Keratinocyte (primary cell): Measurements from ENCODE around the gene MYL12B. TPM values are rescaled to one million over a fixed set of nuclear protein-coding genes. Genes with fewer than 3 reads are reported as not detected.

Experiments
- DNase-seq: peaks from one replicate; pipeline ENCODE4 v3.0.0-alpha.2; 2011; ENCODE audit warnings: low read depth, missing footprints, low spot score
- FAIRE-seq: peaks from 2 replicates; lab custom pipeline; 2011; peaks lifted over from hg19 to GRCh38; lab: Jason Lieb, UNC
- H2AFZ ChIP-seq: 2 replicates; pipeline ENCODE4 v1.6.0; 2012; ENCODE audit warnings: low read length, control low read depth, inconsistent platforms; ENCODE audit not compliant: control insufficient read depth
- H3K27ac ChIP-seq: 2 replicates; pipeline ENCODE4 v1.5.1; 2011; ENCODE audit warnings: low read length; ENCODE audit not compliant: control insufficient read depth, insufficient read depth
- H3K27me3 ChIP-seq: 3 replicates; pipeline ENCODE4 v1.6.0; 2011; ENCODE audit warnings: low read length; ENCODE audit not compliant: control insufficient read depth, insufficient read depth; ENCODE audit errors: extremely low read depth
- H3K36me3 ChIP-seq, 2 experiments: 2 replicates in 1 of 2; 3 replicates in 1 of 2; pipeline ENCODE4 v1.5.1; 2011; ENCODE audit warnings: low read length in 2 of 2, mild to moderate bottlenecking in 1 of 2; ENCODE audit not compliant: control insufficient read depth in 2 of 2, insufficient read depth in 2 of 2; ENCODE audit errors: extremely low read depth in 1 of 2
- H3K4me1 ChIP-seq: 3 replicates; pipeline ENCODE4 v1.5.1; 2011; ENCODE audit warnings: low read length; ENCODE audit not compliant: control insufficient read depth, insufficient read depth; ENCODE audit errors: extremely low read depth
- H3K4me2 ChIP-seq: 3 replicates; pipeline ENCODE4 v1.6.0; 2011; ENCODE audit warnings: low read depth, low read length; ENCODE audit not compliant: control insufficient read depth, insufficient read depth; ENCODE audit errors: extremely low read depth
- H3K4me3 ChIP-seq, 3 experiments: fragments of 200-600 bp in 1 of 3; sonication (generic) in 1 of 3; 2 replicates in 2 of 3; 3 replicates in 1 of 3; pipeline ENCODE4 v1.5.1; 2011 to 2016; ENCODE audit warnings: low read length in 3 of 3, mild to moderate bottlenecking in 3 of 3, control low read depth in 2 of 3, inconsistent platforms in 1 of 3, low read depth in 1 of 3, mixed read lengths in 1 of 3, mixed run types in 1 of 3, moderate library complexity in 1 of 3; ENCODE audit not compliant: control insufficient read depth in 2 of 3, insufficient read depth in 2 of 3; ENCODE audit errors: extremely low read depth in 1 of 3
- H3K79me2 ChIP-seq: 2 replicates; pipeline ENCODE4 v1.6.0; 2012; ENCODE audit warnings: low read length; ENCODE audit not compliant: control insufficient read depth, insufficient read depth
- H3K9ac ChIP-seq: 3 replicates; pipeline ENCODE4 v1.6.0; 2011; ENCODE audit warnings: low read length; ENCODE audit not compliant: control insufficient read depth, insufficient read depth; ENCODE audit errors: extremely low read depth
- H3K9me1 ChIP-seq: 3 replicates; pipeline ENCODE4 v1.6.0; 2011; ENCODE audit warnings: low read length; ENCODE audit not compliant: control insufficient read depth, insufficient read depth; ENCODE audit errors: extremely low read depth
- H3K9me3 ChIP-seq: 2 replicates; pipeline ENCODE4 v1.5.1; 2012; ENCODE audit warnings: low read depth, low read length; ENCODE audit not compliant: control insufficient read depth
- H4K20me1 ChIP-seq: 3 replicates; pipeline ENCODE4 v1.6.0; 2011; ENCODE audit warnings: low read length; ENCODE audit not compliant: control insufficient read depth, insufficient read depth; ENCODE audit errors: extremely low read depth
- EZH2 ChIP-seq: IDR thresholded peaks from one replicate; pipeline ENCODE4 v1.6.1; 2012; ENCODE audit warnings: inconsistent platforms, mild to moderate bottlenecking, low read length, moderate library complexity
- dilution Hi-C: fragments of 300-500 bp; cut with MboI; formaldehyde crosslinking; loops from one replicate; pipeline ENCODE4 v1.7.0; 2020; ENCODE audit warnings: low sequenced_read_pairs; ENCODE audit not compliant: extremely low pct_ligation_motif_present
- polyA plus RNA-seq, 5 experiments: library from polyadenylated mRNA; depleted of rRNA in 3 of 5; stranded (reverse) in 3 of 5; stranded (forward) in 1 of 5; unstranded in 1 of 5; fragments of >200 nt; gene quantifications; 1 replicate in 1 of 5; 2 replicates in 3 of 5; 3 replicates in 1 of 5; pipeline versions ENCODE4 v1.2.1 to v1.2.3, GENCODE V29; 2011 to 2012; ENCODE audit warnings: missing spikeins in 2 of 5, low read depth in 1 of 5, low replicate concordance in 1 of 5
- TF ChIP-seq, protein P1 (sequence below), 3 experiments: IDR thresholded peaks in 1 of 3; conservative IDR thresholded peaks in 1 of 3; optimal IDR thresholded peaks in 1 of 3; 2 replicates in 2 of 3; 3 replicates in 1 of 3; pipeline versions ENCODE3 to v1.5.1; 2011; ENCODE audit warnings: low read length in 3 of 3, mild to moderate bottlenecking in 3 of 3, moderate library complexity in 2 of 3, control low read depth in 1 of 3, inconsistent platforms in 1 of 3; ENCODE audit not compliant: insufficient read depth in 2 of 3; ENCODE audit errors: extremely low read depth in 1 of 3

The MYL12B gene
- polyA plus RNA-seq, 1 donor (not counting 4 experiments of a cell fraction or from before 2014, with no cell fraction given) = 1,224 TPM

GRCh38 chr18:3246635-3247239 is 15.2 kb upstream of the MYL12B start:
- TF ChIP-seq EZH2 = no peak
- TF ChIP-seq, protein P1, sequence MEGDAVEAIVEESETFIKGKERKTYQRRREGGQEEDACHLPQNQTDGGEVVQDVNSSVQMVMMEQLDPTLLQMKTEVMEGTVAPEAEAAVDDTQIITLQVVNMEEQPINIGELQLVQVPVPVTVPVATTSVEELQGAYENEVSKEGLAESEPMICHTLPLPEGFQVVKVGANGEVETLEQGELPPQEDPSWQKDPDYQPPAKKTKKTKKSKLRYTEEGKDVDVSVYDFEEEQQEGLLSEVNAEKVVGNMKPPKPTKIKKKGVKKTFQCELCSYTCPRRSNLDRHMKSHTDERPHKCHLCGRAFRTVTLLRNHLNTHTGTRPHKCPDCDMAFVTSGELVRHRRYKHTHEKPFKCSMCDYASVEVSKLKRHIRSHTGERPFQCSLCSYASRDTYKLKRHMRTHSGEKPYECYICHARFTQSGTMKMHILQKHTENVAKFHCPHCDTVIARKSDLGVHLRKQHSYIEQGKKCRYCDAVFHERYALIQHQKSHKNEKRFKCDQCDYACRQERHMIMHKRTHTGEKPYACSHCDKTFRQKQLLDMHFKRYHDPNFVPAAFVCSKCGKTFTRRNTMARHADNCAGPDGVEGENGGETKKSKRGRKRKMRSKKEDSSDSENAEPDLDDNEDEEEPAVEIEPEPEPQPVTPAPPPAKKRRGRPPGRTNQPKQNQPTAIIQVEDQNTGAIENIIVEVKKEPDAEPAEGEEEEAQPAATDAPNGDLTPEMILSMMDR (optimal IDR thresholded peaks at IDR 0.05 in 1 of 3, IDR thresholded peaks at IDR 0.05 in 1 of 3, conservative IDR thresholded peaks at IDR 0.05 in 1 of 3; ENCODE audit: extremely low read depth in 1 of 3, insufficient read depth in 2 of 3, low read length in 3 of 3) = no peak
- Histone ChIP-seq H3K9ac (peak overlapping the region; percentile 98), H3K27me3 (no peaks in the 10 kb centered on the region), H3K4me1 (peaks cover 36% of the 10 kb centered on the region), H3K9me3 (no peaks in the 10 kb centered on the region), H2AFZ (peak overlapping the region; percentile 78), H3K4me3 (peak overlapping the region; percentile 94 to 97 (median 96)), H3K79me2 (peaks cover 42% of the 10 kb centered on the region), H3K4me2 (peak overlapping the region; percentile 91), H3K9me1 (peaks cover 3% of the 10 kb centered on the region), H4K20me1 (peaks cover 8% of the 10 kb centered on the region), H3K36me3 (peaks cover 1 to 12% of the 10 kb centered on the region in 2 experiments), H3K27ac (peak overlapping the region; percentile 99)
- dilution Hi-C loops = no loop called here
- FAIRE-seq (no peak), DNase-seq (no peak)

GRCh38 chr18:3247240-3248061 is 14.5 kb upstream of the MYL12B start, which contains the start of gene MYL12A:
MYL12A (plus strand) TSS chr18:3247801; CDS start chr18:3253248, 5,447 bp downstream.
- Histone ChIP-seq H3K79me2 (peaks cover 47% of the 10 kb centered on the region), H3K36me3 (peaks cover 3 to 12% of the 10 kb centered on the region in 2 experiments), H3K4me1 (peaks cover 36% of the 10 kb centered on the region), H3K27me3 (no peaks in the 10 kb centered on the region), H3K9me3 (no peaks in the 10 kb centered on the region), H3K4me3 (peak within 1 kb of the TSS; percentile 94 to 97 (median 96)), H4K20me1 (peaks cover 8% of the 10 kb centered on the region), H3K4me2 (peak within 1 kb of the TSS; percentile 97), H2AFZ (peak within 1 kb of the TSS; percentile 100), H3K9me1 (peaks cover 3% of the 10 kb centered on the region), H3K27ac (peak within 1 kb of the TSS; percentile 99), H3K9ac (peak within 1 kb of the TSS; percentile 98)
- no peak for TF ChIP-seq EZH2
- TF ChIP-seq, protein P1 (optimal IDR thresholded peaks at IDR 0.05 in 1 of 3, IDR thresholded peaks at IDR 0.05 in 1 of 3, conservative IDR thresholded peaks at IDR 0.05 in 1 of 3; ENCODE audit: extremely low read depth in 1 of 3, insufficient read depth in 2 of 3, low read length in 3 of 3) = no peak
- DNase-seq = peak; percentile 91
- dilution Hi-C loops = no loop called here
- FAIRE-seq = peak; percentile 69
